CD4-positive, alpha-beta T cell treated with Interleukin-17A for 4 hours (primary cell): ENCODE results near the gene INSRR.

ENCODE experiments used
- DNase-seq: peaks from one replicate; pipeline ENCODE4 v3.0.0-alpha.2; 2020; ENCODE audit warnings: mixed read lengths

Gene INSRR

DNA sequence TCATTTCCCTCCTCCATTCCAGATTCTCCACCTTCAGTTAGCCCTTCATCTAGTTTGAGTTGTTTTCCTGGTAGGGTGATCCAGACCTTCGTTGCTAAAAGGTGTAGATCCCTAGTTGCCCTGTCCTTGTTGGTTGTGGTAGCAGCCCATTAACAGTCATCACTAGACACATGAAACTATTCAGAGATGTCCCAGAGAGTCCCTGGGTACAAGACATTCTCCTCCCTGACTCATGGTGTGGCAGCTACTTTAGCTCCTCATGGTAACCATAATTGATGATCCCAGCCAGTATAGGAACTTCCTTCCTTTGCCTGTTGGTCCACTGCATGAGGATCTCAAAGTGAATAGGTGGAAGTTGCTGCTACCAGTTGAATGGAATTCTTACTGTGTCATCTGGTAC, 36.2 kb downstream of the INSRR start:
- DNase-seq = no peak

DNA sequence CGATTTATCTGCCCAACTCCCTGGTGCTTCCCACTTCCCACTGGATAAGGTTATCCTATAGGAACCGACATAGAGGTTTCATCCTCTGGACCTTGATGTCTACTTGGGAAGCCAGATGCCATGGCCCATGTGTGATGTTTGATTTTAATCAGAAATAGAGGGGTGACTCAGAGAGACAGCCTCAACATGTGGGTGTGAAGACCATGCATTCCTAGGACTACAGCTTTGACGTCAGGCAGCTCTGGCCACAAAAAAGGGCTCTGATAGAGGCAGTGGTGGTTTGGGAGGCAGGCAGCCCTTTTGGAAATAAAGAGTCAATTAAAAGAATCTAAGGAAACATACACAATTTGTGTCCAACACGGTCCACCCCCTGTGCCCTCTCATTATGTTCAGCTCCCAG, 37.1 kb downstream of the INSRR start:
- DNase-seq = no peak

DNA sequence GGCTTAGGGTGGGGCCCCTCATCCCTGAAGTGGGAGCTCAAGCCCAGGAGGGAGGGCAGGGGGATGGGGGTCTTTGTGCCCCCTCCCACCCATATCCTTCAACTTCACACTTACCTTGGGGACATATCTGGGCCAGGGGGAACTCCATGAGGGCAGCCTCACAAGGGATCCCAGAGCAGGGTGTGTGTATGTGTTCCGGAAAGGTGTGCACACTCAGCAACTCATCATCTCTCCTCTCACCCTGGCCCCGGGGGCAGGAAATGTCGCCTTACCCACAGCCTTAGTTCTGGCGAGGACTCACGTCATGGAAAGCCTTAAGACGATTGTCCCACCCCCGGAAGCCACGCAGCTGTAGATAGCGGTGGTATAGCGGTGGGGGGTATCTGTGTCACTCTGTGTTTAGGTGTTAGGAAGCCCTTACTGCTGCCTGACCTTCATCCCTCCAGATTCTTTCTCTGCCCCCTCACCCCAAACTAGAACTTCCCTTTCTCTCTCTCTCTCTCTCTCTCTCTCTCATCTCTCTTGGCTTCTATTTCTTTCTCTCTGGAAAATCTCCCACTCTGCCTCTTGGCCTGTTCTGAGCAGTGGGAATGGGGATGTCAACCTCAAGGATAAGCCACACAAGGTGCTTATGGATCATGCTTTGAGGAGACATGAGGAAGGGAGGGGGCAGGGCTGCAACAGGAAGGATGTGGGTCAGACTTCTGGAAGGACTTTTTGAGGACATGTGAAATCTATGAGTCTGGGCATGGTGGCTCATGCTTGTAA, 42.2 kb downstream of the INSRR start, which contains the start of gene SH2D2A:
SH2D2A (minus strand) TSS at position 288 of the 768 bp plus-strand sequence; CDS start at position 148, 140 bp downstream.
- peak; percentile 93 for DNase-seq

DNA sequence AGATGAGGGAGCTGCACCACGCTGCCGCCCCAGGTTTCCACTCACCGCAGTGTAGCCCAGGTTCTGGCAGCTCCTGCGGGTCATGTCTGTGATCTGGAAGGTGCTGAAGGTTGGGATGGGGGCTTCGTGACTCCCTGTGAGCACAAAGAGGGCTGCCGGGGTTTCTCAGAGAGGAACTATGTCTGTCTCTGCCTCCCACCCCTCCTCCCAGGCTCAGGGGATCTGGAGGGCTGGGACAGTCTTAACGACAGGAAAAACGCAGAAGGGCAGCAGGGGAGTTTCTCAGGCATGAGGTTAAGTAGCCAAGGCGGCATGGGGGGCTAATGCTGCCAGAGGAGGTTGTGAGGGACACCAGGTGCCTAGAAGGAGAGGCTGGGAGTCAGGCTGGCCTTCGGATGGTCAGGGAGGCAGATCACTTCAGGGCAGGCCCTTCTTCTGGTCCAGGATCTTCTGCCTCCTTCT, 42.9 kb downstream of the INSRR start:
- DNase-seq = no peak

DNA sequence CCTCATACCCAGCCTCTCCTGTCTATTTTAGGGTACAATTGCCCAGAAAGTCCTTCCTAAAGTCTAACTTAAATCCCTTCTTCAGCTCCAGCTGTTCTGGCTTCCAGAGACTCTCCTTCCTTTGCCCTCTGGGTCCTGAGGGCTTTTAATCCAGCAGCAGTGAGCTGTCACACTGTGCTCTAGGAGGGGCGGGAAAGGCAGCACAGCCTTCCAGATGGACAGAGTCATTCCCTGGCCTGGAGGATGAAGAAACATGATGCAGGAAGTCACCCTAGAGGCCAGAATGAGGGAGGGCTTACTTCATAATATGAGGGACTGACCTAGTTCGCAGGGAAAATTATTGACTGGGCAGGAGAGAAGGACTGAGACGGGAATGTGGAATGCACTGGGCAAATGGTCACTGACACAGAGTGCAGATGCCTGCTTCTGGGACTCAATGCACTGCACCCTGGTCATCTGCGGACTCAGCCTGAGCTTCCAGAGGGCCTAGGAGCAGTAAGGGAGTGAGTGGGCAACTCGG, 43.5 kb downstream of the INSRR start:
- DNase-seq = no peak

DNA sequence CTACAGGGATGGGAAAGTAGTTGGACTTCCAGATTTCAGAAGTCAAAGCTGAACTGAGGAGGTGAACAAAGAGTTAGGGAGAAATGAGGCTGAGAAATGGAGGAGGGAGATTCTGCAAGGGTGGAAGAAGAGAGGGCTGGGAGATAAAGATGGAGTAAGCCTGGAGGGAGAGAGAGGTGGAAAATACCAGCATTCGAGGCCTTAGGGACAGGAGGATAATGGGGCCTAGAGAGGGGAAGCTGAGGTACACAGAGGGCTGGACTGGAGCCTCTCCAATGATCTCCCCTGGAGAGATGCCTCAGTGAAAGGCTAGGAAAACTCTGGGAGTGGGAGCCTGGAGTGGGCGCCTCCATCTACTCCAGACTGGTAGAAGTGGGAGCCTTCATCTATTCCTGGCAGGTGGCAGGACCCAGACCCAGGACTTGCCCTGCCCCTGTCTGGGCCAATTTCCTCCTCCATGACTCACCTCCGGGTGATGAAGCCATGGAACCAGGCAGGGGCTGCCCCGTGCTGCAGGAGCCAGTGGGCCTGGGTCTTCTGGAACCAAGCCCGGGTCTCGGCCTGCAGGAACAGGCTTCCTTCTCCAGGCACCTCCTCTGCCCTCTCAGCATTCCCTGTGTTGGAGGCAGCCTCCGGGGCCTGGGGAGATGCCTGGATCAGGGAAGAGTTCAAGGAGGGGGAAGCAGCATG, 44.2 kb downstream of the INSRR start:
- DNase-seq = peak; percentile 63

DNA sequence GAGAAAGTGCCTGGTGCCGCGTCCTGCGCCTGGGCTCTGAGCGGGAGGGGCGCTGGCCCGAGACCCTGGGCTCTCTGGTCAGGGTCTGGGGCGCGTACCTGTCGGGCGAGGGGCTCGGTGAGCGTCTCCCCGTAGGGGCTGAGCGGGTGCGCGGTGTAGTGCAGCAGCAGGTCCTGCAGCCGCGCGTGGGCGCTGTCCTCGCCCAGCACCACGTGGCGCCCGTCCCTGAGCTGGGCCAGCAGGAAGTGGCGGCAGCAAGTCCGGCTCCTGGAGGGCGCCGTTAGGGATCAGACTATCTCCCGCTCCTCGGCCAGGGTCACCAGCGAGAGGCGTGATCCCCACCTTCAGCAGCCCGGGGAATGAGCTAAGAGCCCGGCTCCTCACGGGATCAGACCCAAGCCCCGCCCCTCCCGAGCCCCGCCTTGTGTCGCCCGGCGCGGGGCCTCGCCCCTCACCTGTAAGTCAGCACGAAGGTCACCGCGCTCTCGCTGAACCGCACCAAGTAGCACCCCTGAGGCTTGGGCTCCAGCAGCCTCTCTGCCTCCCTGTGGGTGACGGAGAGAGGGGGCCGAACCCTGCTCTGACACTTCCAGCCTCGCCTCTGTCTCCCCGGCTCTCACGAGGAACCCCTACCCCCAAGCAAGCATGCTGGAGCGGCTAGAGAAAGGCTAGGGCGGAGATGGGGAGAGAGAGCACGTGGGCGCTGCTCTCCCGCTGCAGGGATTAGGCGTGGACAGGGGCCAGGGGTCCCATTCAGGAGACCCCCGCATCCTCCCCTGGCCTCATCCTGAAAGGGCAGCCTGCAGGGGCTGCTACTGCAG, 45.0 kb downstream of the INSRR start:
- DNase-seq = peak; percentile 85

DNA sequence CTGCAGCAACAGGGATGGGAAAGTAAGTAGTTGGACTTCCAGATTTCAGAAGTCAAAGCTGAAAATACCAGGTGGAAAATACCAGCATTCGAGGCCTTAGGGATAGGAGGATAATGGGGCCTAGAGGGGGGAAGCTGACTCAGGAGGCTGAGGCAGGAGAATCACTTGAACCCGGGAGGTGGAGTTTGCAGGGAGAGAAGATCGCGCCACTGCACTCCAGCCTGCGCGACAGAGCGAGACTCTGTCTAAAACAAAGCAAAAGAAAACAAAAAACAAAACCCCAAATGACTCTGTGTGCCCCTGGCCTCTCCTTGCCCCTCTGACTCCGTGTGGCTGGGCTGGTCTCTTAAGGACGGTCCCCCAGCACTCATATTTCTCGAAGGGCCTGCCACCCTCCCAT, 45.6 kb downstream of the INSRR start:
- no peak for DNase-seq

DNA sequence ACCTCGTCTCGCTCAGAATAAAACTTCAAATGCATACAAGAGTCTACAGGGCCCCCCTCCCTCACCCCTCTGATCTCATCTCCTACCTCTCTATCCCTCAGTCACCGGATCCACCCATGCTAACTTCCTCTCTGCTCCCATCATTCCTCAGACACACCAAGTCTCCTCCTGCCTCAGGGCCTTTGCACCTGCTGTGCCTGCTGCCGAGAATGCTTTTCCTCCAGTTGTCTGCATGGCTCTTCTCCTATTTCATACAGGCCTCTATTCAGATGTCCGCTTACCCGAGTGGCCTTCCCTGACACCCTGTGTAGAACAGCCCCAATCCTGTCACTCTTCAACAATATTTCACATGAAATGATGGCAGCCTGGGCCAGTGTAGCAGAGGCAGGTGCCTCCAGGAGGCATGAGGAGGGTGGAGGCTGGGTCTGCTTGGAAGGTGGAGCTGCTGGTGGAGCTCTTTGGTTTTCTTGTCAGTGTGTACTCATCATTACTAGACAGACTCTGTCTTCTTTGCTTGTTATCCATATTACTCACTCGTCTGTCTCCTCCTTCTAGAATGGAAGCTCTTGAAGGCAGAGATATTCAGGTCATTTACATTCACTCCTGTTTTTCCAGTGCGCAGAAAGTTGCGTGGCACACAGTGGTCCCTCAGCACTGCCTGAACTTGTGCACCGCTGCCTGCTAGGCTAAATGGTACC, 46.5 kb downstream of the INSRR start:
- no peak for DNase-seq

DNA sequence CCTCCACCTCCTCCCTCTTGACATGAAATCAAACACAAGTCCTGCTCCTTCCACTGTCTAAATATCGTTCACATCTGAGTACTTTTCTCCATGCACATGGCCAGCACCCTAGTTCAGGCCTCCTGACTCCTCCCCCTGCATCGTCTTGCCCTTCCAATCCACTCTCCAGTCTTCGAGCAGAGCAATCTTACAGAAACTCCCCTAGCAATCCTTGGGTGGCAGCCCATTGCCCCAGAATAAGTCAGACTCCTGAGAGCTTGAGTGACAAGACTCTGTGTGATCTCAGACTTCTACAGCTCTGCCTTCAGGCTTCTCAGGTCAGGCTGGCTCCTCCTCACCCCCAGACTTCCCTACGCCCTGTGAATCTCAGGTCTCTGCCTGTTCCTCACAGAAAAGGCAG, 47.7 kb downstream of the INSRR start:
- no peak for DNase-seq

DNA sequence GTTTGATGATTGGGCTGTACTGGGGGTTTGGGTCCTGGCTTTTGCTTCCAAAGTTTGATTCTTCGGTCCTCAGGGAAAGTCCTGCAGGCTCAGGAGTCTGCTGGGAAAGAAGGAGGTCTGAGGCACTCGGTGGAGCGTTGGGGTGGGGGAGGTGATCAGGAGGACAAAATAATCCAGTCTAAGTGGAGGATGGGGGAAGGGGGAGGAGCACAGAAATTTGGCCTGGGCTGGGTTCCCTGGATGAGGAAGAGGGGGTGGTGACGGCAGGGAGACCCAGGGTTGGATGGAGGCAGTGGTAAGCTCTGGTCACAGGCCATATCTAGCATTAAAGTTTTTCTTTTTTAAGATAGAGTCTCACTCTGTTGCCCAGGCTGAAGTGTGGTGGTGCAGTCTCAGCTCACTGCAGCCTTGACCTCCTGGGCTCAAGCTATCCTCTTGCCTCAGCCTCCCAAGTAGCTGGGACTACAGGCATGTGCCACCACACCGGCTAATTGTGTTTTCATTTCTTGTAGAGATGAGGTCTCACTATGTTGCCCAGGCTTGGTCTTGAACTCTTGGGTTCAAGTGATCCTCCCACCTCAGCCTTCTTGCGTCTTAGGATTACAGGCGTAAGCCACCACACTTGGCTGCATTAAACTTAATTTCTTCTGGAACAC, 49.1 kb downstream of the INSRR start:
- no peak for DNase-seq

DNA sequence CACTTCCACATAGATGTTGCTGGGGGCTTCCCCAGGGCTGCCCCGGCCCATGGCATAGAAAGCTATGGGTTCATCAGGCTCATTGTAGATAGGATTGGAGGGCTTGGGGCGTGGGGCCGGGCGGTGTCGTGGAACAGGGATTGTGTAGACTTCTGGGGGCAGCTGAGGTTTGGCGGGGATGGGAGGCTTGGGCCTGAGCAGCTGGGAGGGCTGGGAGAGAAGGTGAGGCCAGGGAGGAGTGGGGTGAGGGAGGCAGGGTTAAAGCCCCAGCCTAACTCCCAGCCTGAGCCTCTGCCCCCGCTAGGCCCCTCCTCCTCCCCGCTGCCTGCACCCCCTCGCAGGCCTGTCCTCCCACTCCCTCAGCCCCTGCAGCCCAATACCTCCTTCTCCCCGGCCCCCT, 49.6 kb downstream of the INSRR start:
- DNase-seq = no peak

DNA sequence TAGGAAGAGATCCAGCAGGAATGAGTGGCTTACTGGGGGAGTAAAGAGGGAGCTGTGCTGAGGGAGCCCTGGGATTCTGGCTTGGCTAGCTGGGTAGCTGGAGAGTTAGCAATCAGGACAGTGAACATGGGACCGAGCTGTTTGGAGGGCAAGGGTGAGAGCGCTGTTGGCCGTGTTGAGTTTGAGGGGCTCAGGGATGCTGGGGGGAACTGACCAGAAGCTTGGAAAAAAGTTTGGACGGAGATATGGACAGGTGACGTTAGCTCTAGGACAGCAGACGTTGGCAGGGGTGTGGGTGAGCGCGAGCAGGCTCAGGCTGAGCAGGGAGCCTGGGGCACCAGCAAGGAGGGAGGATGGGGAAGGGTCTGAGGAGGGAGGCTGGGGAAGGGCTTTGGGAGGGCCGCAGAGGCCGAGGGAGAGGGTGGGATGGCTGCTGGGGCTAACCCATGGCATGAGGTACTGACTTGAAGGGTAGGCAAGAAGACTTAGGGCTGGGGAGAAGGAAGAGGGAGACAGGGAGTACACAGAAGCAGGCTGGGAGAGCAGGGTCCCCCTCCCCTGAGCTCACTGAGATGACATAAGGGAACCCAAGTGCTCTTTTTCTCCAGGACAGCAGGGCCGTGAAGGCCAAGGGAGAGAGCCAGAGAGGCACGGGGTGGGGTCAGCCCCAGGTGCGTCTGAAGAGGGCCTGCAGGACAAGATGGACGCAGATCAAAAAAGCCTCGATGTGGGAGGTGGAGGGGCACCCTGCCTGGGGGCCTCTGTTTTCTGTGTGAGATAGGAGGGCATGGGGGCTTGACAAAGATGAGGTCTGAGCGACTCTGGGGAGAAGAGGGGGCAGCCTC, 50.5 kb downstream of the INSRR start:
- DNase-seq = no peak

DNA sequence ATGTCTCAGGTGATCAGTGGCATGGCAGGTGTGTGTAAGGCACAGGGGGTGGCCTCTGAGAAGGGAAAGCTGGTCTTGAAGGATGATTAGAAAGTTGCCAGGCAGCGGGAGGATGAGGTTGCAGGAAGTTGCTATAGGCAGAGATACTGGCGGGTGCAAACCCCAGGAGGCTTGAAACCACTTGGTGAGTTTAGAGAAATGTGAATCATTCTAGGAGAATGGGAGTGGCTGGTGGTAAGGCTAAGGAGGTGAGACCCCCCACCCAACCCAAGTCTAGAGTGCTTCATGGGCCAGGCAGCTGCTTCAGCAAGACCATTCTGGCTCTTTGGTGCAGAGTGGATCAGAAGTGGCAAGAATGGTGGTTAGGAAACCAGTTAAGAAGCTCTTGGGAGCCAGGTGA, 51.3 kb downstream of the INSRR start:
- peak; percentile 24 for DNase-seq

DNA sequence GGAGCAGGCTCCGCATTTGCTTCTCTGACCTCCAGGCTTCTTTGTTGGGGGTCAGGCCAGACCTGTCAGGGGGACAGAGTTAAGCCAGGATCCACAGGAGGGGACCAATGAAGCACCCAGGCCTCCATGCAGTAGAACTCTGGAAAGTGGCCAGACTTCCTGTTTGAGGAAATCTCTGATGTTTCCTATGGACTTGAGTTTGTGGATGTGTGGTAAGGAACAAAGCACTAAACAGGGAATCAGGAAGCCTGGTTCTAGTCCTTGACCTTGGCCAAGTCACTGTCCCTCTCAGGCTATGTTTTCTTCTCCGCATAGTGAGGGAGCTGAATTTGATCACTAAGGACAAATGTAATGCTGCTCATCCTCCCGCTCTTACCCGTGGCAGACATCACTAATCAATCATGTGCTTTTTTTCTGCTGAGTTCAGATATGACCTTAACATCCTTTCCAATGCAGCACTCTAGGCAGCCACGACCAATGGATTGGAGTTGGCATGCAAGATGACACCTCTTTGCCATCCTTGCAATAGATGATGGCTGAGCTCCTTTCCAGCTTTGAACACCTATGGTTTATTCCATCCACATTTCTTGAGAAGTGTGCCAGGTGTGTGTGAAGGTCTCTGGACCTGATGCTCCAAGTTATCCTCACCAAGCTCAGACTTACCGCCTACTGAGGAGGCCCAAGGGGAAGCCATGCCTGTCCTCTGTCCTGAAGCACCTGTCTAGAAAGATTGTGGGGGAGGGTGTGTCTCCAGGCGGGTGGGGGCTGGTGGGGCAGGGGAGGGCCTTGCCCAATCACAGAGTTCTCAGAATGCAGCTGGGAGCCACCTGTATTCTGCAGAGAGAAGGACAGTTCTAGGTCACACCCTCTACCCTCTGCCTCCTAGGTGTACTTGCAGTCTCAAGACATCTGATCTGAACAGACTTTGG, 52.1 kb downstream of the INSRR start:
- no peak for DNase-seq

DNA sequence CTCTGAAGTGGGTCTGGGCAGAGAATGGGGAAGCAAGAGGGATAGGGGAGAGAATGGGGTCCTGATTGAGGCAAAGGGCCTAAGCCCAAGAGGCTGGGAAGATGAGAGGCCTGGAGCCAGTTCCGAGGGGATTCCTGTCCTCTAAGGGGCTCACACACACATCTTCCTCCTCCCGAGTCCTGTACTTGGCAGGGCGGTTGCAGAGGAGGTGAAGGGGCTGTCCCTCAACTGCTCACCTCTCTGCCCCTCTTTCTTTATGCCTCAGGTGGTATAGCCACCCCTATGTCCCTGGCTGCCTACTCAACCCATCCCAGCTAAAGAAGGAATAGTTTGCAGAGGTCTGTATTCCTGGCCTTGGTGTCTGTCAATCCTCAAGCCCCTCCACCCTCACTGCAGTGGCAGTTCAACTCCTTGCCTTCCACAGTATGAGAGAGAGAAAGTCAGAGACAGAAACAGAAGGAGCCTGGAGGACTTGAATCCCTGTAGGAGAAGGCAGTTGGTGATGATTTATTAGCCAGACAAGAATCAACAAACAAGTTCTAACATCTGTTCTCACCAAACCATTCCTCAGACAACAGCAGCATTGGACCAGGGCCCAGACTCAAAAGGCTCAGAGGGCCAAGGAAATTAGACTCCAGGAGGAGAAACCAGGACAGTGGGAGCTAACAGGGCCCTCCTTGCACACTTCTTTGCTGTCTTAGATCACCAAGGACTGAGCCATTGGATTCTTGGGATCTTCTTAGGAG, 53.0 kb downstream of the INSRR start:
- DNase-seq = no peak

DNA sequence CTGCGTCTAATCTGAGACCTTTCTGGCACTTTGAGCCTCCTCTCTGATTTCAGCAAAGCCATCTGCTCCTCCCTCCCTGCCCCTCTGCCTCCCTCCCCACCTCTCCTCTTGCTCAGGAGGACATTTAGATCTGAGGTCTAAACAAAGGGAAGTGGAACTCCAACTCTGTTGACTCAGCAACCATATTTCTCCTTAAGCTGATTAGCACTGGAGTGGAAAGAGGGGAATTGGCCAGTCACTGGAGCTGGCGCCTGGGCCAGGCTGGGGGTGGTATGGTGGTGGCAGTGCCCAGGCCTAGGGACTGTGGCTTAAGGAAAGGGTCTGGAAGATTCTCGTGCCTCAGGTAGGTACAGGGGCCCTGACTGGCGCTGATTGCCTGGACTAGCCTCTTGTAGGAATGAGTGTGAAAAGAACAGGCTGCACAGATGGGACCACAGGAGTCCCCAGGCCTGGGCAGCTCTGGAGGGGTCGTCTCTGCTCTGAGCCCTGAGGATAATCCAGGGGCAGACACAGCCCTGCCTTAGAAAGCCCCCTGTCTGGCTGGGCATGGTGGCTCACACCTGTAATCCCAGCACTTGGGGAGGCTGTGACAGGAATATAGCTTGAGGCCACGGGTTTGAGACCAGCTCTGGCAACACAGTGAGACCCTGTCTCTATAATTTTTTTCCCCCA, 54.2 kb downstream of the INSRR start:
- no peak for DNase-seq

DNA sequence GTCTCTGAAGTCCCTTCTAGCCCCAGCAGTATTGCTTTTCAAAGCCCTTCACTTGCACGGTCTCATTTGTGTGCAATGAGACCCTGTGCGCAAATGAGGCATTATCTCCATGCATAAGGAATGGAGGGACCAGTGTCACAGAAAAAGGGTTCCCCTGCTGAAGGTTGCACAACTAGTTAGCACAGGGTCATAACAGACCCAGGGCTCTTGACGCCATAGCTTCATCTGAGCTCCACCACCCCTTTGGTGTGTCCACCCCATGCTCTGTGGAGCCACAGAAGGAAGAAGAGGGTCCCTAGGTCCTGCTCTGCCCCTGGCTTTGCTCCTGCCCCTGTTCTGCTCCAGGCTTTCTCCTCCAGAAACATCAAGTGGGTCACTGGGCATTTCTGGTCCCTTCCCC, 54.9 kb downstream of the INSRR start:
- no peak for DNase-seq
